Neural crest cell (in vitro differentiated cells): Measurements from ENCODE around the gene BCDIN3D. TPM values are rescaled to one million over a fixed set of nuclear protein-coding genes. Genes with fewer than 3 reads are reported as not detected.

ENCODE experiments used
- DNase-seq: peaks from one replicate; pipeline ENCODE4 v3.0.0; 2021; ENCODE audit warnings: low read depth, mixed read lengths, low spot score
- H3K27ac Mint-ChIP-seq: one replicate; pipeline ENCODE4 v1.8.0; 2021; ENCODE audit warnings: mild to moderate bottlenecking, mixed read lengths; ENCODE audit not compliant: unreplicated experiment
- H3K27me3 Mint-ChIP-seq: 2 replicates; pipeline ENCODE4 v1.8.0; 2021; ENCODE audit warnings: low read depth, mild to moderate bottlenecking, mixed read lengths
- H3K36me3 Mint-ChIP-seq: 2 replicates; pipeline ENCODE4 v1.8.0; 2021; ENCODE audit warnings: low read depth, mild to moderate bottlenecking, mixed read lengths
- H3K4me1 Mint-ChIP-seq: 2 replicates; pipeline ENCODE4 v1.8.0; 2021; ENCODE audit warnings: mixed read lengths
- H3K4me3 Mint-ChIP-seq: one replicate; pipeline ENCODE4 v1.8.0; 2021; ENCODE audit warnings: mild to moderate bottlenecking, mixed read lengths
- H3K9me3 Mint-ChIP-seq: 2 replicates; pipeline ENCODE4 v1.8.0; 2021; ENCODE audit warnings: mixed read lengths
- CTCF ChIP-seq: fragments of 200-600 bp; sonication (generic); conservative IDR thresholded peaks from 2 replicates; pipeline ENCODE4 v1.5.0; 2021; ENCODE audit warnings: antibody characterized with exemption, mild to moderate bottlenecking
- total RNA-seq: library from RNA; stranded (reverse); gene quantifications from 2 replicates; pipeline ENCODE4 v1.2.1, GENCODE V29; 2021

The BCDIN3D gene
- total RNA-seq, 1 donor from 2014 or later, result 7.9 TPM

- Mint-ChIP-seq H3K27me3 (no peaks in the 10 kb centered on the region), H3K27ac (no peak overlapping the region), H3K36me3 (peaks cover 4% of the 10 kb centered on the region), H3K4me3 (no peak overlapping the region), H3K4me1 (peaks cover 4% of the 10 kb centered on the region), H3K9me3 (peaks cover 4% of the 10 kb centered on the region)
- DNase-seq, result no peak
- TF ChIP-seq CTCF, result no peak
Observed at GRCh38 chr12:49792181-49792970, 50.5 kb downstream of the BCDIN3D start.

GRCh38 chr12:49791700-49792099 is 51.2 kb downstream of the BCDIN3D start:
- no peaks in the 10 kb centered on the region for H3K27me3 Mint-ChIP-seq
- H3K9me3 Mint-ChIP-seq, result peaks cover 5% of the 10 kb centered on the region
- DNase-seq, result no peak
- H3K27ac Mint-ChIP-seq, result no peak overlapping the region
- H3K4me3 Mint-ChIP-seq, result no peak overlapping the region
- H3K36me3 Mint-ChIP-seq, result peaks cover 5% of the 10 kb centered on the region
- peaks cover 4% of the 10 kb centered on the region for H3K4me1 Mint-ChIP-seq
- no peak for TF ChIP-seq CTCF

- Mint-ChIP-seq H3K9me3 (peaks cover 5% of the 10 kb centered on the region), H3K27ac (no peak overlapping the region), H3K36me3 (peaks cover 5% of the 10 kb centered on the region), H3K4me1 (peaks cover 4% of the 10 kb centered on the region), H3K4me3 (no peak overlapping the region), H3K27me3 (no peaks in the 10 kb centered on the region)
- DNase-seq, result no peak
- TF ChIP-seq CTCF, result no peak
Observed at GRCh38 chr12:49790741-49791555, 52.0 kb downstream of the BCDIN3D start.

- peaks cover 5% of the 10 kb centered on the region for H3K9me3 Mint-ChIP-seq
- H3K4me3 Mint-ChIP-seq, result no peak overlapping the region
- H3K27me3 Mint-ChIP-seq, result no peaks in the 10 kb centered on the region
- peak; percentile 39 for TF ChIP-seq CTCF
- H3K4me1 Mint-ChIP-seq, result peaks cover 4% of the 10 kb centered on the region
- no peak overlapping the region for H3K27ac Mint-ChIP-seq
- peaks cover 5% of the 10 kb centered on the region for H3K36me3 Mint-ChIP-seq
- DNase-seq, result no peak
Observed at GRCh38 chr12:49789992-49790391, 52.9 kb downstream of the BCDIN3D start.

GRCh38 chr12:49787672-49788071 is 55.2 kb downstream of the BCDIN3D start:
- no peak overlapping the region for H3K4me3 Mint-ChIP-seq
- no peak for DNase-seq
- H3K27me3 Mint-ChIP-seq, result peaks cover 9% of the 10 kb centered on the region
- peaks cover 17% of the 10 kb centered on the region for H3K4me1 Mint-ChIP-seq
- H3K9me3 Mint-ChIP-seq, result peaks cover 5% of the 10 kb centered on the region
- no peak for TF ChIP-seq CTCF
- peaks cover 5% of the 10 kb centered on the region for H3K36me3 Mint-ChIP-seq
- no peak overlapping the region for H3K27ac Mint-ChIP-seq

Other genes with a start within 250 kb of the BCDIN3D start
- gene FAM186B, start 237.5 kb downstream of the BCDIN3D start, total RNA-seq, result 0.28 TPM in 1 of 2 replicates, not detected in the other
- gene PRPF40B, start 219.5 kb downstream of the BCDIN3D start, total RNA-seq, result 24.4 and 27.0 TPM in 2 replicates
- gene FMNL3, start 135.7 kb downstream of the BCDIN3D start, total RNA-seq, result 38.9 and 41.4 TPM in 2 replicates
- gene TMBIM6, start 101.5 kb downstream of the BCDIN3D start, total RNA-seq, result 352 and 370 TPM in 2 replicates
- 40.8 and 45.0 TPM in 2 replicates for gene NCKAP5L, start 14.7 kb downstream of the BCDIN3D start, total RNA-seq
- gene FAIM2, start 60.8 kb upstream of the BCDIN3D start, total RNA-seq, result 0.73 and 1.6 TPM in 2 replicates
- not detected in 2 replicates for gene AQP2, start 107.6 kb upstream of the BCDIN3D start, total RNA-seq
- 1.2 and 2.4 TPM in 2 replicates for gene AQP5, start 118.8 kb upstream of the BCDIN3D start, total RNA-seq
- gene AQP6, start 129.8 kb upstream of the BCDIN3D start, total RNA-seq, result 0.21 TPM in 1 of 2 replicates, not detected in the other
- 91.7 and 104 TPM in 2 replicates for gene RACGAP1, start 182.4 kb upstream of the BCDIN3D start, total RNA-seq
- gene ASIC1, start 214.5 kb upstream of the BCDIN3D start, total RNA-seq, result 22.7 and 25.0 TPM in 2 replicates
- 187 TPM in 2 replicates for gene SMARCD1, start 242.2 kb upstream of the BCDIN3D start, total RNA-seq